BE2C (cell line): ENCODE data around the gene OTOS.

Experiments
- DNase-seq: peaks from one replicate; pipeline ENCODE4 v3.0.0-alpha.2; 2020
- H3K27me3 ChIP-seq: fragments of 250-450 bp; sonication (Bioruptor Pico); 2 replicates; pipeline ENCODE4 v1.5.1; 2020; ENCODE audit warnings: mild to moderate bottlenecking
- H3K36me3 ChIP-seq: fragments of 250-450 bp; sonication (Bioruptor Pico); 2 replicates; pipeline ENCODE4 v1.5.1; 2020; ENCODE audit warnings: mild to moderate bottlenecking
- H3K4me1 ChIP-seq: fragments of 250-450 bp; sonication (Bioruptor Pico); 2 replicates; pipeline ENCODE4 v1.5.1; 2020
- H3K4me3 ChIP-seq: 2 replicates; pipeline ENCODE4 v1.5.1; 2011; ENCODE audit warnings: low read depth, low read length
- H3K9me3 ChIP-seq: fragments of 250-450 bp; sonication (Bioruptor Pico); 2 replicates; pipeline ENCODE4 v1.5.1; 2020
- CTCF ChIP-seq: IDR thresholded peaks from 2 replicates; pipeline ENCODE4 v1.5.1; 2012; ENCODE audit warnings: mild to moderate bottlenecking, low read depth, low read length

The OTOS gene

GRCh38 chr2:240131296-240131695 is 9.2 kb downstream of the OTOS start:
- H3K27me3 ChIP-seq, result no peaks in the 10 kb centered on the region
- TF ChIP-seq CTCF, result no peak
- H3K4me1 ChIP-seq, result no peaks in the 10 kb centered on the region; the same call in 1 of the 2 replicates
- no peaks in the 10 kb centered on the region for H3K9me3 ChIP-seq
- no peak overlapping the region for H3K4me3 ChIP-seq
- no peak for DNase-seq
- H3K36me3 ChIP-seq, result peaks cover 58% of the 10 kb centered on the region

GRCh38 chr2:240130393-240131195 is 9.9 kb downstream of the OTOS start:
- no peak for TF ChIP-seq CTCF
- peak; percentile 3 for DNase-seq
- H3K36me3 ChIP-seq, result peaks cover 58% of the 10 kb centered on the region

GRCh38 chr2:240129731-240130392 is 10.6 kb downstream of the OTOS start:
- Histone ChIP-seq H3K9me3 (no peaks in the 10 kb centered on the region), H3K4me1 (no peaks in the 10 kb centered on the region), H3K27me3 (no peaks in the 10 kb centered on the region), H3K4me3 (no peak overlapping the region), H3K36me3 (peaks cover 58% of the 10 kb centered on the region)
- no peak for DNase-seq
- TF ChIP-seq CTCF, result no peak

More at GRCh38 chr2:240130393-240131195, 9.9 kb downstream of the OTOS start:
- Histone ChIP-seq H3K27me3 (no peaks in the 10 kb centered on the region), H3K9me3 (no peaks in the 10 kb centered on the region), H3K4me3 (no peak overlapping the region), H3K4me1 (no peaks in the 10 kb centered on the region; the same call in 1 of the 2 replicates)

GRCh38 chr2:240129311-240129710 is 11.1 kb downstream of the OTOS start:
- Histone ChIP-seq H3K27me3 (no peaks in the 10 kb centered on the region), H3K4me3 (no peak overlapping the region), H3K36me3 (peaks cover 58% of the 10 kb centered on the region)

GRCh38 chr2:240128608-240129145 is 11.8 kb downstream of the OTOS start:
- Histone ChIP-seq H3K27me3 (no peaks in the 10 kb centered on the region), H3K4me1 (no peaks in the 10 kb centered on the region), H3K36me3 (peaks cover 57% of the 10 kb centered on the region), H3K9me3 (no peaks in the 10 kb centered on the region), H3K4me3 (no peak overlapping the region)
- TF ChIP-seq CTCF, result no peak
- no peak for DNase-seq

More at GRCh38 chr2:240129311-240129710, 11.1 kb downstream of the OTOS start:
- TF ChIP-seq CTCF, result no peak
- no peak for DNase-seq
- Histone ChIP-seq H3K4me1 (no peaks in the 10 kb centered on the region), H3K9me3 (no peaks in the 10 kb centered on the region)
